Subcutaneous adipose tissue (tissue), 4 donors: ENCODE measurements around the gene LCT. TPM values are rescaled to one million over a fixed set of nuclear protein-coding genes. Genes with fewer than 3 reads are reported as not detected.

ENCODE experiments used
- total RNA-seq, 4 donors: library from RNA; depleted of rRNA; stranded (reverse); fragments of >200 nt; gene quantifications; one replicate each; pipeline ENCODE4 v1.1.0, GENCODE V29; 2016
- TF ChIP-seq, protein P1 (sequence below): fragments of 450-650 bp; IDR thresholded peaks from one replicate; pipeline ENCODE4 v1.5.1; 2016; ENCODE audit warnings: low read depth, mild to moderate bottlenecking, control low read depth, antibody characterized with exemption, moderate library complexity

Gene LCT
- total RNA-seq, 4 donors from 2014 or later = not detected

DNA sequence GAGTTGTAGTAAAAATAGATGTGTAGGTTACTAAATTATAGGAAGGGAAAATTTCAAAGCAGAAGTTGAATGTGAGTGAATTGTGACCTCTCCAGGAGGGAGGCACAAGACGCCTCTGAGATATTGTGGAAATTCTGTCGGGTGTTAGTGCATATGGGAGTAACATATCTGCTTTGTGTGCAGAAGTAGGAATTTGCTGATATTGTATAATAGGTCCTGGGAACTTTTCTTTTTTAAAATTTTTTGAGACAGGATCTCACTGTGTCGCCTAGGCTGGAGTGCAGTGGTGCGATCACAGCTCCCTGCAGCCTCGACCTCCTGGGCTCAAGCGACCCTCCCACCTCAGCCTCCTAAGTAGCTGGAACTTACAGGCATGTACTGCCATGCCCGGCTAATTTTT is 60.6 kb downstream of the LCT start:
- TF ChIP-seq, protein P1, sequence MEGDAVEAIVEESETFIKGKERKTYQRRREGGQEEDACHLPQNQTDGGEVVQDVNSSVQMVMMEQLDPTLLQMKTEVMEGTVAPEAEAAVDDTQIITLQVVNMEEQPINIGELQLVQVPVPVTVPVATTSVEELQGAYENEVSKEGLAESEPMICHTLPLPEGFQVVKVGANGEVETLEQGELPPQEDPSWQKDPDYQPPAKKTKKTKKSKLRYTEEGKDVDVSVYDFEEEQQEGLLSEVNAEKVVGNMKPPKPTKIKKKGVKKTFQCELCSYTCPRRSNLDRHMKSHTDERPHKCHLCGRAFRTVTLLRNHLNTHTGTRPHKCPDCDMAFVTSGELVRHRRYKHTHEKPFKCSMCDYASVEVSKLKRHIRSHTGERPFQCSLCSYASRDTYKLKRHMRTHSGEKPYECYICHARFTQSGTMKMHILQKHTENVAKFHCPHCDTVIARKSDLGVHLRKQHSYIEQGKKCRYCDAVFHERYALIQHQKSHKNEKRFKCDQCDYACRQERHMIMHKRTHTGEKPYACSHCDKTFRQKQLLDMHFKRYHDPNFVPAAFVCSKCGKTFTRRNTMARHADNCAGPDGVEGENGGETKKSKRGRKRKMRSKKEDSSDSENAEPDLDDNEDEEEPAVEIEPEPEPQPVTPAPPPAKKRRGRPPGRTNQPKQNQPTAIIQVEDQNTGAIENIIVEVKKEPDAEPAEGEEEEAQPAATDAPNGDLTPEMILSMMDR = no peak

- TF ChIP-seq, protein P1 = no peak
Observed at GRCh38 chr2:135775420-135775819, 61.6 kb downstream of the LCT start.

DNA sequence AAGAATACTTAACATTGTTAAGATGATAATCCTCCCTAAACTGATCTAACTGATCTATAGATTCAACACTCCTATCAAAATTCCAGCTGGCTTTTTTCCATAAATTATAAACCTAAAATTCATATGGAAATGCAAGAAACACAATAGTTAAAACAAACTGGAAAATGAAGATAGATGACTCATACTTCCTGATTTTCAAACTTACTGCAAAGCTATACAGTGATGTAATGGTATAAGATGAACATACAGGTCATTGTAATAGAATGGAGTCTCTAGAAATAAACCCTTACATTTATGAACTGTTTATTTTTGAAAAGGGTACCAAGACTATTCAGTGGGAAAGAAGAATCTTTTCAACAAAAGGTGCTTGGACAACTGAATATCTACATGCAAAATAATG is 63.1 kb downstream of the LCT start:
- TF ChIP-seq, protein P1 = no peak

DNA sequence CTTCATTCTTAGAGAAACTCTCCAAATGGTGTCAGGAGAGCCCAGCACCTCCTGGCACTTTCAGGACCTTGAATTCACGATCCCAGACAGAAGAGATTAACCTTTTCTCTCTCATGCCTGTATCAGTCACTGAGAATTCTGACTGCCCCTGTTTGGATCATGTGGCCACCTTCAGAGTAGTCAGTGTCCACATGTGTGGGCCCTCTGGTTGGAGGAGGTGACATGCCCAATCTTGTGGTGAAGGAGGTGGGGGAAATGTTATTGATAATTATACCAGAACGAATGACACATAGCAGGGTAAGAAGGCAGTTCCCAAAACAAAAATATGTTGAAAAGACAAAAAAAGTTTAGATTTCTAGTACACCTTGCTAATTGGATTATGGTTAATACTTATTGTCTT is 63.7 kb downstream of the LCT start:
- TF ChIP-seq, protein P1 = no peak

DNA sequence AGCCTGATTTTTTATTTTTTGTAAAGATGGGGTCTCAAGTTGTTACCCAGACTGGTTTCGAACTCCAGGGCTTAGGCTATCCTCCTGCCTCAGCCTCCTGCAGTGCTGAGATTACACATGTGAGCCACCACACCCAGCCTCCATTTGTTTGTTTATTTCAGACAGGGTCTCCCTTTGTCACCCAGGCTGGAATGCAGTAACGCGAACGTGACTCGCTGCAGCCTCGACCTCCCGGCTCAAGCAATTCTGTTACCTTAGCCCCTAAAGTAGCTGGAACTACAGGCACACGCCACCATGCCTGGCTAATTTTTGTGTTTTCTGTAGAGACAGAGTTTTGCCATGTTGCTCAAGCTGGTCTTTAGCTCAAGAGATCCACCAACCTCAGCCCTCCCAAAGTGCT is 68.1 kb downstream of the LCT start:
- TF ChIP-seq, protein P1 = no peak

DNA sequence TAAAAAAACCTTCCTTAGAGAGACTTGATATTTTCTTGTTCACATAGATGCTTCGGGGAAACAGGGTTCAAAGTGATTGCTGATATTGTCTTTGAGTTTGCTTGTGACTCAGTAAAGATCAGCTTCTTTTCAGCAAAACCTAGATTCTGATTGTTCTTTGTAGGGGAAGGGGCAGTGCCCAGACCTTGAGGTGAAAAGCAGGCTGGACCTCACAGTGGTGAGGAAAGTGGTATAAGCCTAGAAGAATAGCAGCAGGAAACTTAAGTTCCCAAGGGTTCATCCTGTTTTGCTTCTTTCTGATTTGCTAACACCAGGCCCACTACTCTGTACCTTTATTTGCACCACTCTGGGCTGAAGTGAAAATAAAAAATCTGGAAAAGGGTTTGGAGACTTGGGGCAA is 74.5 kb downstream of the LCT start:
- TF ChIP-seq, protein P1 = no peak

GRCh38 chr2:135762022-135762421 is 75.0 kb downstream of the LCT start:
- TF ChIP-seq, protein P1 = no peak
